NCI-H2227 (cell line): ENCODE results near the gene CASKIN1.

Source experiments
- DNase-seq: peaks from one replicate; lab custom pipeline; 2025; ENCODE audit not compliant: unreplicated experiment; lab: John Stamatoyannopoulos, UW

Gene CASKIN1

GRCh38 chr16:2195322-2196161 lies 863 bp downstream of the CASKIN1 start:
- no peak for DNase-seq

GRCh38 chr16:2194852-2195321 lies 1.5 kb downstream of the CASKIN1 start:
- peak; percentile 31 for DNase-seq

- DNase-seq: peak; percentile 85
Observed at GRCh38 chr16:2194166-2194834, 2.1 kb downstream of the CASKIN1 start.

GRCh38 chr16:2191446-2191706 lies 5.0 kb downstream of the CASKIN1 start:
- DNase-seq: no peak

GRCh38 chr16:2190659-2191445 lies 5.6 kb downstream of the CASKIN1 start:
- no peak for DNase-seq

- DNase-seq: no peak
Observed at GRCh38 chr16:2190002-2190658, 6.3 kb downstream of the CASKIN1 start.

- DNase-seq: no peak
Observed at GRCh38 chr16:2189252-2189893, 7.0 kb downstream of the CASKIN1 start.

GRCh38 chr16:2188395-2188794 lies 8.0 kb downstream of the CASKIN1 start:
- no peak for DNase-seq

- no peak for DNase-seq
Observed at GRCh38 chr16:2187212-2187611, 9.2 kb downstream of the CASKIN1 start.

GRCh38 chr16:2186505-2186904 lies 9.9 kb downstream of the CASKIN1 start:
- no peak for DNase-seq

GRCh38 chr16:2186064-2186463 lies 10.3 kb downstream of the CASKIN1 start:
- DNase-seq: no peak

- no peak for DNase-seq
Observed at GRCh38 chr16:2184962-2185361, 11.4 kb downstream of the CASKIN1 start.

- no peak for DNase-seq
Observed at GRCh38 chr16:2184346-2184745, 12.1 kb downstream of the CASKIN1 start.

- DNase-seq: no peak
Observed at GRCh38 chr16:2183671-2184070, 12.7 kb downstream of the CASKIN1 start.

GRCh38 chr16:2181952-2182351 lies 14.5 kb downstream of the CASKIN1 start:
- DNase-seq: no peak

- DNase-seq: no peak
Observed at GRCh38 chr16:2180962-2181923, 15.2 kb downstream of the CASKIN1 start.

GRCh38 chr16:2180461-2180860 lies 15.9 kb downstream of the CASKIN1 start:
- DNase-seq: no peak

- no peak for DNase-seq
Observed at GRCh38 chr16:2179576-2179975, 16.8 kb downstream of the CASKIN1 start.

- DNase-seq: no peak
Observed at GRCh38 chr16:2179107-2179501, 17.3 kb downstream of the CASKIN1 start.
